ENCODE measurements around the gene CORO1C.
A peak's percentile ranks its signal among the peaks of the same experiment; 100 is the strongest.

DNA sequence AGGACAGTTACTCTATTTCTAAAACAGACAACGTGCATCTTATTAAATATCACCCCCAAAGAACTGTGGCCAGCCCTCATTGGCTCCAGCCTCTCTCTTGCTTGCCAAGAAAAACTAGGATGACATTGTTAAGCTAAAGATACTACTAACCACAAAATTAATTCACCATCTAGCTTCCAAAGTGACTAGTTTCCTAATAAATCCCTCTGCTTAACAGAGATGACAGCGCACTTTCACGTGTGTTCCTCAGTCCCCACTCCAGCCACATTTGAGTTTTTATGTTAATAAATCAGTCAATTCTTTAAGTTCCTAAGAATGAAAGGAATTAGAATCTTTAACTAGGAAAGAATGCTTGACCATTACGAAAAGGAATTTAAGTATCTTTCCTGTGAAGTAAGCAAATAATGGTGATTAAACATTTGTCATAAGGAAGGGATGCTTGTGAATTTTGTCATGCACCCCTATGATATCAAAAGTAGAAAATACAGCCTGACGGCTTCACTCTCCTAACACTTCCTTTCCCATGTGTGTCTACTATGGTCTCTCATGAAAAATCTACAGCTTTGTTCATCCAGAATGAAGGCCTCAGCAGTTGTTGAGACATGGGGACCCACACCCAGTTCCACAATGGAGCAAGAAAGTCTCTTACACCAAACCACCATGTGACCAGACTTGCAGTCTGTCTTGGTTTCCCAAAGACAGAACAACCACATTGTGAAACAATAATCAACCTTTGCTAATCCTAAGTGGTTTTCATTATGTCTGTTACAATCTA is 8.1 kb downstream of the CORO1C start:
- TF ChIP-seq, protein P1, sequence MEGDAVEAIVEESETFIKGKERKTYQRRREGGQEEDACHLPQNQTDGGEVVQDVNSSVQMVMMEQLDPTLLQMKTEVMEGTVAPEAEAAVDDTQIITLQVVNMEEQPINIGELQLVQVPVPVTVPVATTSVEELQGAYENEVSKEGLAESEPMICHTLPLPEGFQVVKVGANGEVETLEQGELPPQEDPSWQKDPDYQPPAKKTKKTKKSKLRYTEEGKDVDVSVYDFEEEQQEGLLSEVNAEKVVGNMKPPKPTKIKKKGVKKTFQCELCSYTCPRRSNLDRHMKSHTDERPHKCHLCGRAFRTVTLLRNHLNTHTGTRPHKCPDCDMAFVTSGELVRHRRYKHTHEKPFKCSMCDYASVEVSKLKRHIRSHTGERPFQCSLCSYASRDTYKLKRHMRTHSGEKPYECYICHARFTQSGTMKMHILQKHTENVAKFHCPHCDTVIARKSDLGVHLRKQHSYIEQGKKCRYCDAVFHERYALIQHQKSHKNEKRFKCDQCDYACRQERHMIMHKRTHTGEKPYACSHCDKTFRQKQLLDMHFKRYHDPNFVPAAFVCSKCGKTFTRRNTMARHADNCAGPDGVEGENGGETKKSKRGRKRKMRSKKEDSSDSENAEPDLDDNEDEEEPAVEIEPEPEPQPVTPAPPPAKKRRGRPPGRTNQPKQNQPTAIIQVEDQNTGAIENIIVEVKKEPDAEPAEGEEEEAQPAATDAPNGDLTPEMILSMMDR (IDR thresholded peaks at IDR 0.05): no peak
- TF ChIP-seq POLR2AphosphoS5 (IDR thresholded peaks at IDR 0.05): peak; percentile 17 to 31
- TF ChIP-seq POLR2A (IDR thresholded peaks at IDR 0.05; ENCODE audit: low read depth): no peak
- no peak for TF ChIP-seq EP300 (IDR thresholded peaks at IDR 0.05)
